Ectodermal cell (in vitro differentiated cells): ENCODE measurements around the gene MCM7.

Source experiments
- H3K27ac ChIP-seq: 2 replicates; pipeline ENCODE4 v1.7.0; 2013; ENCODE audit warnings: mild to moderate bottlenecking, low read depth, low read length; ENCODE audit not compliant: insufficient read depth, poor library complexity, severe bottlenecking
- H3K27me3 ChIP-seq: 2 replicates; pipeline ENCODE4 v1.7.0; 2013; ENCODE audit warnings: mild to moderate bottlenecking, low read length; ENCODE audit not compliant: insufficient read depth, control insufficient read depth, poor library complexity, severe bottlenecking
- H3K36me3 ChIP-seq: one replicate; pipeline ENCODE4 v1.7.0; 2013; ENCODE audit warnings: low read length; ENCODE audit not compliant: control insufficient read depth, insufficient read depth
- H3K4me1 ChIP-seq: one replicate; pipeline ENCODE4 v1.7.0; 2013; ENCODE audit warnings: low read length; ENCODE audit not compliant: control insufficient read depth, insufficient read depth
- H3K4me3 ChIP-seq: 2 replicates; pipeline ENCODE4 v1.7.0; 2013; ENCODE audit warnings: low read depth, low read length, control low read depth; ENCODE audit not compliant: insufficient read depth
- H3K9me3 ChIP-seq: 2 replicates; pipeline ENCODE4 v1.7.0; 2013; ENCODE audit warnings: mild to moderate bottlenecking, low read length, moderate library complexity; ENCODE audit not compliant: control insufficient read depth
- WGBS, 2 experiments: methylation state at CpG; one replicate each; pipeline ENCODE4 v1.1.7; 2013; ENCODE audit warnings: missing lambda C conversion rate in 2 of 2; 5-methylcytosine and 5-hydroxymethylcytosine counted together

The MCM7 gene

GRCh38 chr7:100122067-100122466, 20.9 kb upstream of the MCM7 start:
- Histone ChIP-seq H3K36me3 (no peaks in the 10 kb centered on the region), H3K9me3 (no peaks in the 10 kb centered on the region), H3K27ac (no peak overlapping the region), H3K4me1 (peaks cover 3% of the 10 kb centered on the region), H3K4me3 (no peak overlapping the region), H3K27me3 (no peaks in the 10 kb centered on the region)
- 77 to 83% methylated on average over 13 of the region's 13 CpGs for WGBS, 2 experiments

- WGBS, 2 experiments: 49 to 58% methylated on average over 1 of the region's 1 CpG
- Histone ChIP-seq H3K9me3 (no peaks in the 10 kb centered on the region), H3K4me3 (peak overlapping the region; percentile 83), H3K27ac (no peak overlapping the region), H3K36me3 (no peaks in the 10 kb centered on the region), H3K27me3 (no peaks in the 10 kb centered on the region), H3K4me1 (peaks cover 3% of the 10 kb centered on the region)
Observed at GRCh38 chr7:100120733-100121036, 19.5 kb upstream of the MCM7 start.

DNA sequence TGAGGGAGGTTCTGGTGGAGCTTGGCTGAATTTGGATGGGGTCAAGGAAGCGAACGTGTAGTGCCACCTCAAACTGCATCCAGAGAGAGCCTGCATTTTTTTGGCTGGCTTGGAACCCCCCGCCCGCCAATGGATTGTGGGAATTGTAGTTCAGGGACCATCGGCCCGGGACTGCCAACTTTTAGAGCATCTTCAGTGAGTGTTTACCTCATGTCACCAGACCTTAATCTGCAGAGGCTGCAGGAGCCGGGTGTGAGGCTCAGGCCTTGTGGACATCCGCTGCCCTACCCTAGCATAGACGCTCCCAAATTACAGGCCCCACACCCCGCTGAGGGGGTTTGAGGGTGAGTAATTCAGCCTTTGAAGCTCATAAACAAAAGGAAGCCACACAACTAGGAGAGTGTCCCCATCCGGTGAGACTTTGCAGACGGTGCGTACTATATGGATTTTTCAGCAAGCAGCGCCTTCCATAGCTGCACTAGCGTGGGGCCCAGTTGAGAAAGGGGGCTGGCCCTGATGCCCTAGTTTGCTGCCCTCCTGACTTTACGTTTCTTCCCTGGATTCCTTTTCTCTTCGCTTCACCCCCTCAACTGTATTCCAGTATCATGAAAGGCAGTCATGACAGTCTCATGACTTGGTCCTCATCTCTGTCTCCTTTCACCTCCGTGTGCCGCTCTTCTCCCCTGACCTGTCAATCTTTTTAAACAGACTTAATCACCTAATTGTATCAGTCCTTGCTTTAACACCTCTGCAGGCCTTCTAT, 19.0 kb upstream of the MCM7 start:
- Histone ChIP-seq H3K27me3 (no peaks in the 10 kb centered on the region), H3K4me1 (peaks cover 3% of the 10 kb centered on the region), H3K4me3 (peak overlapping the region; percentile 83), H3K36me3 (no peaks in the 10 kb centered on the region), H3K27ac (peak overlapping the region; percentile 99), H3K9me3 (no peaks in the 10 kb centered on the region)
- WGBS, 2 experiments: 13 to 16% methylated on average over 19 of the region's 19 CpGs

- H3K36me3 ChIP-seq: no peaks in the 10 kb centered on the region
- 1% methylated on average over 48 of the region's 49 CpGs for WGBS, 2 experiments
Observed at GRCh38 chr7:100119072-100119969, 18.1 kb upstream of the MCM7 start, which contains the start of the genes CNPY4 and TAF6. CNPY4 (plus strand) TSS chr7:100119634; CDS start chr7:100119745, 111 bp downstream. TAF6 (minus strand) TSS chr7:100119358; CDS start chr7:100114209, 5,149 bp downstream.

GRCh38 chr7:100118388-100119071, 17.3 kb upstream of the MCM7 start:
- WGBS, 2 experiments: 20 to 21% methylated on average over 18 of the region's 18 CpGs
- Histone ChIP-seq H3K27me3 (no peaks in the 10 kb centered on the region), H3K36me3 (peaks cover 7% of the 10 kb centered on the region), H3K9me3 (no peaks in the 10 kb centered on the region), H3K4me3 (peak overlapping the region; percentile 83), H3K4me1 (peaks cover 3% of the 10 kb centered on the region), H3K27ac (no peak overlapping the region)

More at GRCh38 chr7:100119072-100119969, 18.1 kb upstream of the MCM7 start, which contains the start of the genes CNPY4 and TAF6:
- Histone ChIP-seq H3K27me3 (no peaks in the 10 kb centered on the region), H3K4me3 (peak within 1 kb of the TSS; percentile 83), H3K9me3 (no peaks in the 10 kb centered on the region), H3K27ac (peak within 1 kb of the TSS; percentile 99), H3K4me1 (peaks cover 3% of the 10 kb centered on the region)

DNA sequence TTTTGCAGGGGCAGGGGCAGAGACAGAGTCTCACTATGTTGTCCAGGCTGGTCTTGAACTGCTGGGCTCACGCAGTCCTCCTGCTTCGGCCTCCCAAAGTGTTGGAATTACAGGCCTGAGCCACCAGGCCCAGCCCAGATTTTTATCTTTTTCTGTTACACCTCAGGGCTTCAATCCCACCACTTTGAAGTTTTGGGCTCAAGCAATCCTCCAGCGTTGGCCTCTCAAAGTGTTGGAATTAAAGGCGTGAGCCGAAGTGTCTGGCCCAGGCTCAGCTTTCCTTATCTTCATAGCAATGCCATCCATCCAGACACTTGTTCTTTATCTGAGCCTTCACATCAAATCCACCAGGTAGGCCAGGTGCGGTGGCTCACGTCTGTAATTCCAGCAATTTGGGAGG, 13.8 kb upstream of the MCM7 start:
- 92 to 95% methylated on average over 7 of the region's 7 CpGs for WGBS, 2 experiments
- H3K27me3 ChIP-seq: no peaks in the 10 kb centered on the region
- no peak overlapping the region for H3K4me3 ChIP-seq
- H3K4me1 ChIP-seq: no peaks in the 10 kb centered on the region
- peaks cover 28% of the 10 kb centered on the region for H3K36me3 ChIP-seq
- H3K27ac ChIP-seq: no peak overlapping the region
- H3K9me3 ChIP-seq: no peaks in the 10 kb centered on the region

DNA sequence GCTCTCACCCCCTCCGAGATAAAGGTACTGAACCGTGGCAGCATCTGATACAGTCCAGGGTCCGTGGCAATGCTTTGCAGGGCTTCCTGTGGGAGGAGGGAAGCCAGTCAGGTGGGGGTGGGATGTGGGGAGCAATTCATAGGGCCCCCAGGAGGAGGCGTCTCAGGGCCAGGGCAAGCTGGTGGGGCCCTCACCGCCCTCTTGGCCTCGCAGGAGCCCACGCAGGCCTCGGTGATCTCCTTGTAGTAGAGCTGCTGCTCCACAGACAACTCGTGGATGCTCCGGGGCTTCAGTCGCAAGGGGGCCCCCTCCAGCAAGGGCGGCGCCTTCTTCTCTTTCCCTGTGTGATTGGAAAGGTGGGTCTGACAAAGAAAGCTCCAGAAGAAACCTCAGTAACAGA, 10.7 kb upstream of the MCM7 start:
- H3K36me3 ChIP-seq: peaks cover 52% of the 10 kb centered on the region

DNA sequence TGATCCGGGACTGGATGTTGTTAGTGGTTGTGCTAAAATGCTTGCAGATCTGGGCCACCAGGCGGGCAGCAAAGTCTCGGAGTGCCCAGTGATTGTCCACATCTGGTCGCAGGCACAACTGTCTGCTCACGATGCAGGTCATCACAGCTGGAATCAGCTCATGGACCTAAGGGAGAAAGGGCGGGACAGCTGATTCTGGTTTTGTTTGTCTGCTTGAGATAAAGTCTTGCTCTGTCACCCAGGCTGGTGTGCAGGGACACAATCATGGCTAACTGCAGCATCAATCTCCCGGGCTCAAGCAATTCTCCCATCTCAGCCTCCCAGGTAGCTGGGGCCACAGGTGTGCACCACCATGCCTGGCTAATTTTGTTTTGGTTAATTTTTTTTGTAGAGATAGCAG, 10.0 kb upstream of the MCM7 start:
- Histone ChIP-seq H3K27me3 (no peaks in the 10 kb centered on the region), H3K4me1 (no peaks in the 10 kb centered on the region), H3K27ac (no peak overlapping the region), H3K9me3 (no peaks in the 10 kb centered on the region), H3K4me3 (no peak overlapping the region), H3K36me3 (peaks cover 53% of the 10 kb centered on the region)
- WGBS, 2 experiments: 95 to 96% methylated on average over 7 of the region's 7 CpGs

More for the DNA sequence above, 10.7 kb upstream of the MCM7 start:
- Histone ChIP-seq H3K27me3 (no peaks in the 10 kb centered on the region), H3K4me3 (no peak overlapping the region), H3K9me3 (no peaks in the 10 kb centered on the region), H3K4me1 (no peaks in the 10 kb centered on the region), H3K27ac (no peak overlapping the region)
- WGBS, 2 experiments: 94 to 96% methylated on average over 13 of the region's 13 CpGs

DNA sequence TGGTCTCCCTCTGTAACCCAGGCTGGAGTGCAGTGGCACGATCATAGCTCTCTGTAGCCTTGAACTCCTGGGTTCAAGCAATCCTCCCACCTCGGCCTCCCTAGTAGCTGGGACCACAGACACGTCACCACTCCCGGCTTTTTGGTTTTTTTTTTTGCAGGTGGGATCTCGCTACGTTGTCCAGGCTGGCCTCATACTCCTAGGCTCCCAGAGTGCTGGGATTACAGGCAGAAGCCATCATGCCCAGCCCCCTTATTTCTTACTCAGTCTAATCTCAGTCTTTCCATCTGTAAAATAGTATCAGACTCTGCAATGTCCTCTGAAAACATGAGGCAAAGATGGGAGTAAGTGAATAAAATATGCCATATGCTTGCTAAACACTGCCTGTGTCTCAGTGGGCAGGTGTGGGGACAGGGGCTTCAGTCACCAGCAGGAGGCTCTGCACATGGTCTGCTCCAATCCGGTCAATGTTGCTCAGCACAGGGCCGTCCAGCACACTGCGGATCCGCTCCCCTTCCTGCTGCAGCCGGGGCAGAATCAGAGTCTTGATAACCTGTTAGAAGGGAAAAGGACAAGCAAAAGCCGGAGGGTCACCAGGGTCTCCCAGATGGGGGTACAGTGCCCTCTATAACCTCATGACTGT, 8.4 kb upstream of the MCM7 start:
- Histone ChIP-seq H3K4me3 (no peak overlapping the region), H3K9me3 (no peaks in the 10 kb centered on the region), H3K27ac (no peak overlapping the region), H3K4me1 (no peaks in the 10 kb centered on the region), H3K36me3 (peaks cover 66% of the 10 kb centered on the region), H3K27me3 (no peaks in the 10 kb centered on the region)
- 85 to 86% methylated on average over 12 of the region's 12 CpGs for WGBS, 2 experiments
